HS-5 (cell line): ENCODE measurements around the gene NKX1-2.

Experiments
- DNase-seq: peaks from one replicate; pipeline ENCODE4 v3.0.0-alpha.2; 2012; ENCODE audit warnings: low read depth

NKX1-2 gene

DNA sequence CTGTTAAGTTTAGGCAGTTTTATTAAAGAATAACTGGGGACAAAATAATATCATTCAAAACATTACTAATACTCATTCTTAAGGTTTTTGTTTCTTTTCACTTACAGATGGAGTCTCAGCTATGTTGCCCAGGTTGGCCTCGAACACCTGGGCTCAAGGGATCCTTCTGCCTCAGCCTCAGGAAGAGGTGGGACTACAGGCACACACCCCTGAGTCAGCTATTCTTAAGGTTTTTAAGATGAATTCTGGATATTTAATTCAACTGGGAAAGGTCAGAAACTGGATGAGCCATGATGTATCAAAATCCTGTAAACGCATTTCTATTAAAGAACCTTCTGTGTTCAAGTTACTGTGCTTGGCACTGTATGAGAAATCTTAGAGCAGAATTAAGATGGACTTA is 34.6 kb downstream of the NKX1-2 start:
- no peak for DNase-seq

DNA sequence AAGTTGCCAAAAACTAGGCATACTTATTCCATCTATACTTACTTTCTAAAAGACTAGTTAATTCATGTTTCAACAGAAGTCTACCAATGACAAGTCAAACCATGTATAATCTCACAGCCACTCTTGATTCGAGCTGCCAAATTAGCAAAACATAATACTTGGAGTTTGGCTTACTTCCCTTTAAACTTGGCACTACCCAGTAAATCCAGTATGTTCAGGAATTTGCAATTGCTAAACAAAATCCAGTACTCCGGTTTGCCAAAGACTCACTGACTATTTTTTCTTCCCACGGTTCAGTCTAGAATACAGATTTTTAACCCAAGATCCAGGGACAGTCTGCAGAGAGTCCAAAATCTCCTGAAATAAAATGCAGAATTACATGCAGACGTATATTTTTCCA is 35.8 kb downstream of the NKX1-2 start:
- DNase-seq, result no peak

DNA sequence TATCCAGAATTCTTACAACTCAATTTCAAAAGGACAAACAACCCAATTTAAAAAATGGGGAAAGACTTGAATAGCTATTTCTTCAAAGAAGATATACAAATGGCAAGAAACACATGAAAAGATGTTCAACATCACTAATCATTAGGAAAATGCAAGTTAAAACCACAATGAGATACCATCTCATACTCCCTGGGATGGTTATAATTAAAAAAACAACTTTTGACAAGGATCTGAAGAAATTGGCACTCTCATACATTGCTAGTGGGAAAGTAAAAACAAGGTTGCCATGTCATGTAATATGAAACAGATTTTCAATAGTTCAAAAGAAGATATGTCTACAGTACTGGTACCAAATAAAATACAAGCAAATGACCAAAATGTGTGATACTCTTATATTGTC is 40.1 kb downstream of the NKX1-2 start:
- no peak for DNase-seq

DNA sequence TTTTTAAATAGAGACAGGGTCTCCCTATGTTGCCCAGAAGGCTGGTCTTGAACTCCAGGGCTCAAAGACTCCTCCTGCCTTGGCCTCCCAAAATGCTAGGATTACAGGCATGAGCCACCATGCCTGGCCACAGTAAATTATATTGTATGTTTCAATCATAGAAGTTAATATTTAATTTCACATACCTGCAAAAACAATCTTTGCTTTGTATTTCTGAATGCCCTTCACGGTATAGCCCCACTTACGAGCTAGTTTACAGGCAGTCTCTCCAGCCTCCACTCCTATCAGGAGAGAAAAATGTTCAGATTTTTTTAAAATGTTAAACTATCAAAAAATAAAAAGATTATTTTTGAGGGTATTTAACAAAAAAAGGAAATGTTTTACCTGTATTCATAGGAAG is 41.5 kb downstream of the NKX1-2 start:
- DNase-seq, result no peak

DNA sequence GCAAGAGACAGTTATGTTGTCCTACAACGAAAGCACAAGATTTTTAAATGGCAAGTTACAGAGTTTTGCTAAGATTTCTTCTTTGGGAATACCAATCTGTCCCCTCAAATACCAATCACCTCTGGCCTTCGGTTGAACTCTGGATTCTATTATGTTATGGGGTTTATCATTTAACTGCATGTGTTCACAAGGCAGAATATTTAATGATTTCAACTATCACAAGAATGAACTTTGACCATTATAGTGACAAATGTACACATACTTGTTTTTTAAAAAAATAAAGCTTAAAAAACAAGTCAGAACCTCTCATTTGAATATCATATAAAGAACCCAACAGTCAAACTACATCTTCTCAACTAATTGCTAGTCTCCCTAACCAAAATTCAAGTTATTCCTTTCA is 42.4 kb downstream of the NKX1-2 start:
- DNase-seq, result no peak

DNA sequence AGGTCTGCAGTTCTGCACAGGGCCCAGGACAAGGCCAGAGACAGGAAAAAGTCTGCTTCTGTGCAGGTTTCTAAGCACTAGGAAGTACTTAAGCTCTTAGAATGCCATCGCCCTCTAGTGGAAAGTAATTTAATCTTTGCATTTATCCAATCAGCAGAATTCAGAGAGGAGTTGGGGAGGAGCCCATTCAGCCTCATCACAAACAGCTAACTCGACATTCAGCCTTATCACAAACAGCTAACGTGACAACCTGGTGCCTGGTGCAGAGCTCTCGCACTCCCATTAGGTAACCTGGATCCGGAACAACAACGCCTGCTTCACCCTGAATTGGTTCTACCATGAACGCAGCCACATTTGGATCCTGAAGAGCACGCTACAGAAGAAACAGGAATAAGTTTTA is 46.3 kb downstream of the NKX1-2 start:
- peak; percentile 55 for DNase-seq

DNA sequence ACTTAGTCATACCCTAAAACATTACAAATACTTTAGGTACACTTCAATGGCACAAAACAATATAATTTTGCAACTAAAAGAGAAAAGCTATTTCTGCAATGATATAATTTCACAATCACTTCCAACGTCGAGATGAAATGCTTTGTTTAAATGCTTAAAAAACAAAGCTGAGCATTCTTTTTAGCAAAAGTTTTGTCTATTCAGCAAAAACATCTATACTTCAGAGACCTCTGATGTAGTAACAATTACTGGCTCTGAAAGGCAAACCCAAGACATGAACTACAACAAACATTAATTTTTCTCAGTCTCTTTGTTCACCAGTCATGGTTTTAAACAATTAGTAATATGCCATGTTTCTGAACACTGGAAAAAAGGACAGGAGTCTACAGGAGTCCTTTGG is 47.6 kb downstream of the NKX1-2 start:
- DNase-seq, result no peak

DNA sequence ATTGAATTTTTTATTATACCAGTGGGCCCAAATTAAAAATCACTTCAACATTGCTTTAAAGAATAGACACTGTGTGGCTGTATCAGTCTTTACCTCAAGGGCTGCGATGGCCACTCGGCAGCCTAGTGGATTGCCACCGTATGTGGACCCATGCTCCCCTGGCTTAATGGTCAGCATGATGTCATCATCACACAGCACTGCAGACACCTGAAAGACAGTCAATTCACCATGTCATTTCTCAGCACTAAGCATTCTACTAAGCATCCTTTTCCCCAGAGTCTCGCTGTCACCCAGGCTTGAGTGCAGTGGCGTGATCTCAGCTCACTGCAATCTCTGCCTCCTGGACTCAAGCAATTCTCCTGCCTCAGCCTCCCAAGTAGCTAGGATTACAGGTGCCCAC is 48.2 kb downstream of the NKX1-2 start:
- DNase-seq, result no peak
